Activated CD8-positive, alpha-beta T cell treated with anti-CD3 and anti-CD28 coated beads, Interleukin-2, amount 10 ng/mL, durations not matched to agents 7 days and 5 days (primary cell): ENCODE measurements around the gene SPDYE18. TPM values are rescaled to one million over a fixed set of nuclear protein-coding genes. Genes with fewer than 3 reads are reported as not detected.
"Not testable (repeated sequence)": the region's sequence is repeated elsewhere in the genome, so short reads cannot be mapped to it uniquely, and the experiment has no call there.

Experiments used
- ATAC-seq: fragments of 150-1000 bp; cut with Tn5 transposase; one replicate; pipeline ENCODE4 v1.10.0; 2021; ENCODE audit warnings: moderate library complexity
- CTCF ChIA-PET: fragments of 350-600 bp; sonication (Branson Sonifier 250); formaldehyde crosslinking; loops from one replicate; lab custom pipeline; 2021; ENCODE audit warnings: antibody characterized with exemption; lab: Charles Lee
- POLR2A ChIA-PET: fragments of 350-600 bp; sonication (Branson Sonifier 250); formaldehyde crosslinking; loops from one replicate; lab custom pipeline; 2021; ENCODE audit warnings: antibody characterized with exemption; lab: Charles Lee
- DNase-seq: peaks from one replicate; pipeline ENCODE4 v3.0.0-alpha.2; 2020
- H3K27ac Mint-ChIP-seq: one replicate; pipeline ENCODE4 v1.8.0; 2021; ENCODE audit warnings: mild to moderate bottlenecking, mixed read lengths
- H3K27me3 Mint-ChIP-seq: one replicate; pipeline ENCODE4 v1.8.0; 2021; ENCODE audit warnings: low read depth, mixed read lengths
- H3K36me3 Mint-ChIP-seq: one replicate; pipeline ENCODE4 v1.8.0; 2021; ENCODE audit warnings: low read depth, mixed read lengths
- H3K4me1 Mint-ChIP-seq: one replicate; pipeline ENCODE4 v1.8.0; 2021; ENCODE audit warnings: low read depth, mixed read lengths
- H3K4me3 Mint-ChIP-seq: one replicate; pipeline ENCODE4 v1.8.0; 2021; ENCODE audit warnings: mild to moderate bottlenecking, mixed read lengths
- H3K9me3 Mint-ChIP-seq: one replicate; pipeline ENCODE4 v1.8.0; 2022; ENCODE audit warnings: mixed read lengths; ENCODE audit not compliant: insufficient read depth
- total RNA-seq, 2 experiments: library from RNA; stranded (reverse); gene quantifications; one replicate each; pipeline ENCODE4 v1.2.3, GENCODE V29; 2021

SPDYE18 gene
- total RNA-seq, 2 experiments from 2014 or later: 0.68 to 0.99 TPM

DNA sequence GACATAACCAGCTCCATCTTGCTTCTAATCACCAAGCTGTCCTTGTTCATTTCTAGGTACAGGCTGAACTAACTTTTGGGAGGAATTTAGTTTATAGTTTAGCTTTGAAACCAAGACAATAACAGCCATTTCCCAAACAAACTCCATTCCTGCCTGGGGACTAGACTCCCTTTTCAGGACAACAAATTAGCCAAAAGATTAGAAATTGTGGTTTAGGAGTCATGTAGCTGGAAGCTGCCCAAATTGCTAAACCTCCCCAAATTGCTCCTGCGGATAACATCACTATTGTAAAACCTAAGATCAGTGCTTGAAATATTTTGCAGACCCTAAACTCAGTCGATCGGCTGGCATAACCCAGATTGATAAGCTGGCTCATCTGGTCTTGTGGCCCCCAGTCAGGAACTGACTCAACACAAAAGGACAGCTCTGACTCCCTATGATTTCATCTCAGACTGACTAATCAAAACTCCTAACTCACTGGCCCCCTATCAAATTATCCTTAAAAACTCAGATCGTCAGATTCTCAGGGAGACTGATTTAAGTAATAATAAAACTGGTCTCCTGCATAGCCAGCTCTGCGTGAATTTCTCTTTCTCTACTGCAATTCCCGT lies 12.5 kb upstream of the SPDYE18 start:
- H3K4me3 Mint-ChIP-seq, POLR2A ChIA-PET, H3K27ac Mint-ChIP-seq, DNase-seq, H3K27me3 Mint-ChIP-seq, ATAC-seq, H3K4me1 Mint-ChIP-seq, H3K9me3 Mint-ChIP-seq, CTCF ChIA-PET: not testable (repeated sequence)
- H3K36me3 Mint-ChIP-seq: peaks cover 25% of the 10 kb centered on the region

DNA sequence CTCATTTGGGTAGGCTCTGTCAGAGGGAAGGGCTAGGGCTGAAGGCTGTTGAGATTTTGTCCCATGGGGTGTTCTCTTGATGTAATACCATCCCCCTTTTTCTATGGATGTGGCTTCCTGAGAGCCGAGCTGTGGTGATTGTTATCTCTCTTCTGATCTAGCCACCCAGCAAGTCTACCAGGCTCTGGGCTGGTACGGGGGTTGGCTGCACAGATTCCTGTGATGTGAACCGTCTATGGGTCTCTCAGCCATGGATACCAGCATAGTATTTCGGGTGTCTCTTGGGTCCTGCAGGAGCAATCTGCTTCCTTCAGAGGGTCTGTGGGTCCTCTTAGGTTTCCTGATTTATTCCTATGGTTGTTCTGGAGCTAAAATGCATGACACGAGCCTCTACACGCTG lies 8.8 kb upstream of the SPDYE18 start:
- DNase-seq, CTCF ChIA-PET, H3K9me3 Mint-ChIP-seq, H3K27me3 Mint-ChIP-seq, ATAC-seq, POLR2A ChIA-PET, H3K4me3 Mint-ChIP-seq, H3K27ac Mint-ChIP-seq: not testable (repeated sequence)
- Mint-ChIP-seq H3K4me1 (peaks cover 23% of the 10 kb centered on the region), H3K36me3 (peaks cover 27% of the 10 kb centered on the region)

DNA sequence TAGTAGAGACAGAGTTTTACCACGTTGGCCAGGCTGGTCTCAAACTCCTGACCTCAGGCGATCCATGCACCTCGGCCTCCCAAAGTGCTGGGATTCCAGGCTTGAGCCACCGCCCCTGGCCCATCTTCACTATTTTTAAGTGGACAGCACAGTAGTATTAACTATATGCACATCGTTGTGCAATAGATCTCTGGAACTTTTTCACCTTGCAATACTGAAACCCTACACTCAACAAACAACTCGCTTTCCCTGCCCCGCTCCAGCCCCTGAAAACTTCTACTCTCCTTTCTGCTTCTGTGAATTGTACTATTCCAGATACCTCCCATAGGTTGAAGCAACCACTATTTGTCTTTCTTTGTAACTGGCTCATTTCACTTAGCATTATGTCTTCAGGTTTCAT lies 3.5 kb upstream of the SPDYE18 start:
- H3K27me3 Mint-ChIP-seq, H3K4me3 Mint-ChIP-seq, DNase-seq, H3K27ac Mint-ChIP-seq, POLR2A ChIA-PET, H3K9me3 Mint-ChIP-seq, ATAC-seq, CTCF ChIA-PET: not testable (repeated sequence)
- Mint-ChIP-seq H3K4me1 (peaks cover 18% of the 10 kb centered on the region), H3K36me3 (peaks cover 11% of the 10 kb centered on the region)

DNA sequence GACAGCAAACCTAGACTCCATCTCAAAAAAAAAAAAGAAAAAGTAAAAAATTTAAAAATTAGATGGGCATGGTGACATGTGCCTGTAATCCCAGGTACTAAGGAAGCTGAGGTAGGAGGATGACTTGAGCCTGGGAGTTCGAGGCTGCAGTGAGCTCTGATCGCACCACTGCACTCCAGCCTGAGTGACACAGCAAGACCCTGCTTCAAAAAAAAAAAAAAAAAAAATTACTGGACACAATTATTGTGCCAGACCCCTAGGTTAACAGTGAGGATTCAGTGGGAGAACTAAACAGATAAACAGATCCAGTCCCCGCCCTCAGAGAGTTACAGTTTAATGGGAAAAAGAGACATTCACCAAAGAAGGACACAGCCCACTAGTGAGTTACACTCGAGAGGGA lies 1.4 kb upstream of the SPDYE18 start:
- H3K36me3 Mint-ChIP-seq, H3K27me3 Mint-ChIP-seq, H3K4me3 Mint-ChIP-seq, DNase-seq, CTCF ChIA-PET, POLR2A ChIA-PET, H3K27ac Mint-ChIP-seq, H3K9me3 Mint-ChIP-seq, ATAC-seq: not testable (repeated sequence)
- H3K4me1 Mint-ChIP-seq: peaks cover 11% of the 10 kb centered on the region

DNA sequence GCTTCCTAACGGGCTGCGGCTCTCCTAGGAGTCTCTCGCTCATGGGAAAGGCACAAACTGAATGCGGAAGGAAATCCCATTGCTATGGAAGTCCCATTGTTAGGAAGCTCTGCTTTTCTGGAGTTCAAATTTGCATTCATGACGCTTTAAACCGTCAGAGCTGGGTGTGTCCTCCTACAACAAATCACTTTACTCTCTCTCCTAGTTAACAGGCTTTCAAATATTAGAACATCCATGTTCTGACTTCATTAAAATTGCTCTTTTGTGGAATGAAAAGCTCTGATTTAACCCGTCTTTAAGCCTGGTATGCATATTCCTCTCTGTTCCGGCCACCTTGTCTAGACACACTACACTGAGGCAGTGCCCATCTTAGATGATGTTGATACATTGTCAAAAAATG lies 30.1 kb downstream of the SPDYE18 start, which contains the start of gene SPDYE17:
Gene SPDYE17 (minus strand): TSS at position 101 of the 400 bp plus-strand sequence. CDS start 1,791 bp downstream, outside the sequence.
- H3K27me3 Mint-ChIP-seq, POLR2A ChIA-PET, H3K27ac Mint-ChIP-seq, DNase-seq, H3K4me1 Mint-ChIP-seq, H3K36me3 Mint-ChIP-seq, H3K4me3 Mint-ChIP-seq, CTCF ChIA-PET, H3K9me3 Mint-ChIP-seq, ATAC-seq: not testable (repeated sequence)

DNA sequence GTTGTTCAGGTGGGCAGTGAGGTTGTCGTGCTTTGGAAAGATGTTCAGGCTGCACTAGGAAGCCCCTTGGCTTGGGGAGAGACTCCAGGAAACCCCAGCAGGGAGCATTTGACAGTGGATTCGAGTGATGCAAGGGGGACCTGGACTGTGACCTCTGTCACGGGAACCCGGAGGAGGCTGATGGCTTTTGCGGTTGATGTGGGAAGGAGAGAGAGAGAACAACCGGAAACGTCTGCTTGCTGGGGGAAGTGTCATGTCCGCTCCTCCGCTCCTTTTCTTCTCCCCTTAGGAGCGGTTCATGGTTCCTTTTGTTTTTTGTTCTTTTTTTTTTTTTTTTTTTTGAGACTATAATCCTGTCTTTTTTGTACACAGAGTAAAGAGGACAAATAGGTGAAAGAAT lies 36.0 kb downstream of the SPDYE18 start:
- CTCF ChIA-PET, H3K36me3 Mint-ChIP-seq, H3K27ac Mint-ChIP-seq, H3K9me3 Mint-ChIP-seq, DNase-seq, H3K4me1 Mint-ChIP-seq, H3K4me3 Mint-ChIP-seq, ATAC-seq, H3K27me3 Mint-ChIP-seq, POLR2A ChIA-PET: not testable (repeated sequence)

DNA sequence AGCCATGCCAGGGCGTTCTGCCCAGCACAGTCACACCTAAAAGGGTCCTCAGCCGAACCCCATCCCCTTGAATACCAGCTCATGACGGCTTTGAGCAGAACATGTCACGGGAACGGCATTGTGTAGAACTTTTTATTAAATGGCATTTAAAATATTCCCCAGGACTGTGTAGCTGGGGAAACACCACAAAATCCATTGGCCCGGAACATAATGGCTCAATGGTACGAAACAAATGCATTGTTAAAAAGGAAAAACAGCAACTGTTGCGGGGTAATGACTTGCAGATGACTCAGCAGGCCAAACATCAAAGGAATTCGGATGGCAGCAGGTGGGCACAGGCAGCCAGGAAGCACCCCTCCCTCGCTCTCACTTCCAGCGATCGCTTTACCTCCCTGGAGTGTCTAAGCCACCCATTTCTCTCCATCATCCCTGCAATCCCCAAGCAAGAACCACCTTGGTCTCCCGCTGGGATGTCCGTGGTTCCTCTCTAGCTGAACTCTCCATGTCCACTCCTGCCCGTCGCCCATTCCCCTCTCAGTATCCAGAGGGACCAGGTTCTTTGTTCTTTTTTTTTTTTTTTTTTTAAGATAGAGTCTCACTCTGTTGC lies 52.2 kb downstream of the SPDYE18 start:
- DNase-seq, POLR2A ChIA-PET, H3K36me3 Mint-ChIP-seq, CTCF ChIA-PET, ATAC-seq, H3K4me3 Mint-ChIP-seq, H3K4me1 Mint-ChIP-seq, H3K27ac Mint-ChIP-seq, H3K9me3 Mint-ChIP-seq, H3K27me3 Mint-ChIP-seq: not testable (repeated sequence)

DNA sequence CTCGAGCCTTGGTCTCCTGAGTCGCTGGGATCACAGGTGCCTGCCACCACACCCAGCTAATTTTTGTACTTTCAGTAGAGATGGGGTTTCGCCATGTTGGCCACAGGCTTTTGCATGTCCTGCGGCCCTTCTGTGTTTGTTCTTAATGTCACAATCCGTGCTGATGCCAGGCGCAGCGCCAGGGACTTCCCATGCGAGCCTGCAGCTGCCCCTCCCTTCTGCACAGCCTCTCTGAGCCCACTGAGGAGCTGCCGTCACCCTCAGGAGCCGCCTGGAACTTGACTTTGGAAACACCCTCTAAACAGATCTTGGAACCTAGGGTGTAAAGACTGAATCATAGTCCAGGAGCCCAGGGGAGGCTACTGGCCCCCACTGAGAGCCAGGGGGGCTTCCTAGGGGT lies 54.4 kb downstream of the SPDYE18 start:
- H3K4me1 Mint-ChIP-seq, H3K27me3 Mint-ChIP-seq, CTCF ChIA-PET, H3K9me3 Mint-ChIP-seq, ATAC-seq, DNase-seq, H3K36me3 Mint-ChIP-seq, POLR2A ChIA-PET, H3K4me3 Mint-ChIP-seq, H3K27ac Mint-ChIP-seq: not testable (repeated sequence)

DNA sequence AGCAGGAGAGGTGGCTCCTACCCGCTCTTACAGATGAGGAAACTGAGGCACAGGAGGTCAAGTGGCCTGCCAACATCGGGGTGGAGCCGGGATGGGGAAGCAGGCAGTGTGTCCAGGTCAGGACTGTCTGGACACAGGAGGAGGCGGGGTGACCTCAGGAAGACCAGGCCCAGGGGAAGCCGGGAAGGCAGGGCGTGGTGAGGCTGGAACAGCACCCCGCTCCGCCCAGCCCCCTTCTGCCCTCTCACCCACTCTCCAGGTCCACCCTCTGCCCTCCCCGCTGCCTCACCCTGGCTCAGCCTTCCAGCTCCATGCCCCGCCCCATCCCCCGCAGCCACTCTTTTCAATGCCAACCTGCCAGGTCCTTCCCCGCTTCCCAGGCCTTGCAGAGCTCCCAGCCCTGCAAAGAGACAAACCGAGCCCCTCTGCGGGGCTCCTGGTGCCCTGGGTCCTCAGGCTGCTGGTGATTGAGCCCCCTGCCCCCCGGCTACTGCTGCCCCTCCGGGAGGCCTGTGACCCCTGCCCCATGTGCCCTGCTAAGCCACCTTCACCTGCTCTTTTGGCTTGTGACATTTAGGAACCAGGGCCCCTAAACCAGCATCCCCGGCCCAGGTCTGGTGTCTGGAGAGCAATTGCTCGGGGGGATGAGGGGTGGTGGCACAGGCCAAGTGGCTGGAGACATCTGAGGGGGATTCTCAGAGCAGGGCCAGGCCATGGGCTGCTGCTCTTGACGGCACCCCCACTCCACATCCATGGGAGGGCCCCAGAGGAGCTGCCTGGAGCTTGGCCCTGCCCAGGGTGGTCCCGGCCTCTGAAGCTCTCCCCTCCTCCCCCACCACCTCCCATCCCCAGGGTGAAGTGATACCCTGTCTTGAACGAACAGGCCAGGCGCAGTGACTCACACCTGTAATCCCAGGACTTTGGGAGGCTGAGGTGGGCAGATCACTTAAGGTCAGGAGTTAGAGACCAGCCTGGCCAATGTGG lies 55.9 kb downstream of the SPDYE18 start:
- ATAC-seq, H3K27ac Mint-ChIP-seq, H3K4me3 Mint-ChIP-seq, H3K9me3 Mint-ChIP-seq, POLR2A ChIA-PET, H3K4me1 Mint-ChIP-seq, CTCF ChIA-PET, H3K27me3 Mint-ChIP-seq, DNase-seq, H3K36me3 Mint-ChIP-seq: not testable (repeated sequence)

DNA sequence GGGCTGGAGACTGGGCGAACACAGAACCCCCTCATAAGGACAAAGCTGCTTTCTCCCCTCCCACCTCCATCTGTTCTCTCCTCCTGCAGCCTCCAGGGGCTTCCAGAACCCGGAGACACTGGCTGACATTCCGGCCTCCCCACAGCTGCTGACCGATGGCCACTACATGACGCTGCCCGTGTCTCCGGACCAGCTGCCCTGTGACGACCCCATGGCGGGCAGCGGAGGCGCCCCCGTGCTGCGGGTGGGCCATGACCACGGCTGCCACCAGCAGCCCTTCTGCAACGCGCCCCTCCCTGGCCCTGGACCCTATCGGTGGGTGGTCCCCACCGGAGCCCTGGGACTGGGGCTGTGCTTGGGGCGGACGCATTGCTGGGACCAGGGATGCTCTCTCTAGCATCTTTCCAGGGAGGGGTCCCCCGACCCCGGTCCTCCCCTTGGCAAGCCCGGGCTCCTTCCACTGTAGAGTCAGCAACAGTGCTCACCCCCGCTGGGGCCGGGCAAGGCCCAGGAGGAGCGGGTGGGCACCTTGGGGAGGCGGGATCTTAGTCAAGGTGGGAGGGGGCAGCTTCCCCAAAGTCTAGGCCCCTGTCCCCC lies 56.8 kb downstream of the SPDYE18 start:
- POLR2A ChIA-PET, H3K27ac Mint-ChIP-seq, CTCF ChIA-PET, DNase-seq, H3K27me3 Mint-ChIP-seq, H3K36me3 Mint-ChIP-seq, H3K4me1 Mint-ChIP-seq, H3K9me3 Mint-ChIP-seq, H3K4me3 Mint-ChIP-seq, ATAC-seq: not testable (repeated sequence)

DNA sequence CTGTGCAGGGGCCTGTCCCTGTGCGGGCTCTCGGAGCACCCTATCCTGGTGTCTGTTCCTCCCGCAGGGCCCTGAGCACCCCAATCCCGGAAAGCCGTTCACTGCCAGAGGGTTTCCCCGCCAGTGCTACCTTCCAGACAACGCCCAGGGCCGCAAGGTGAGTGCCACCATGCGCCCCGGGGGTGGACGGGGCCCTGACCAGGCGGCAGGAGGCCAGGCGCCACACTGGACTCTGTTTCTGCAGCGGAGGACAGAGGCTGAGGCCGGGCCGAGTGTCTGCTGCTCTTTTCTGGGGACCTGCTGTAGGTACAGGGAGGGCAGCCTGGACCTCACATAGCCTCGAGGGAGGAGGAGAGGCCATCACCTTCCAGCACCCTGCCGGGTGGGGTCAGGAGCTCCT lies 58.2 kb downstream of the SPDYE18 start:
- H3K36me3 Mint-ChIP-seq, POLR2A ChIA-PET, ATAC-seq, H3K27me3 Mint-ChIP-seq, DNase-seq, CTCF ChIA-PET, H3K4me1 Mint-ChIP-seq, H3K27ac Mint-ChIP-seq, H3K9me3 Mint-ChIP-seq, H3K4me3 Mint-ChIP-seq: not testable (repeated sequence)
